ENCODE results near the gene SPRY2.

DNA sequence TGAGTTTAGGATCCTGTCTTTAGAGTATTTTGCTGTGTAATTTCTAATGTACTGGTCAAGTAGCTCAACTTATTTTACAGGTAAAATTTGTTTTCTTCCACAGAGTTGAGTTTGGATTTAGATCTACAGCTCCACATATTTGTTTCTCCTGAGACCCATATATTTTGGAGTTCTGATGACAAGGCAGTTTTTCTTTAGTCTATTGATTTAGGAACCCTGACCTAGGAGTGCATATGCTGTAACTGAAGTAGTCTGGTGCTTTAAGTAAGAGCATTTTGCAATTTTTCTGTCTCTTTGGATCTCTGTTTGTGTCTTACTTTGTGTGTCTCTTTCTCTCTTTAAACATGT, 19.5 kb upstream of the SPRY2 start:
- TF ChIP-seq, protein P1, sequence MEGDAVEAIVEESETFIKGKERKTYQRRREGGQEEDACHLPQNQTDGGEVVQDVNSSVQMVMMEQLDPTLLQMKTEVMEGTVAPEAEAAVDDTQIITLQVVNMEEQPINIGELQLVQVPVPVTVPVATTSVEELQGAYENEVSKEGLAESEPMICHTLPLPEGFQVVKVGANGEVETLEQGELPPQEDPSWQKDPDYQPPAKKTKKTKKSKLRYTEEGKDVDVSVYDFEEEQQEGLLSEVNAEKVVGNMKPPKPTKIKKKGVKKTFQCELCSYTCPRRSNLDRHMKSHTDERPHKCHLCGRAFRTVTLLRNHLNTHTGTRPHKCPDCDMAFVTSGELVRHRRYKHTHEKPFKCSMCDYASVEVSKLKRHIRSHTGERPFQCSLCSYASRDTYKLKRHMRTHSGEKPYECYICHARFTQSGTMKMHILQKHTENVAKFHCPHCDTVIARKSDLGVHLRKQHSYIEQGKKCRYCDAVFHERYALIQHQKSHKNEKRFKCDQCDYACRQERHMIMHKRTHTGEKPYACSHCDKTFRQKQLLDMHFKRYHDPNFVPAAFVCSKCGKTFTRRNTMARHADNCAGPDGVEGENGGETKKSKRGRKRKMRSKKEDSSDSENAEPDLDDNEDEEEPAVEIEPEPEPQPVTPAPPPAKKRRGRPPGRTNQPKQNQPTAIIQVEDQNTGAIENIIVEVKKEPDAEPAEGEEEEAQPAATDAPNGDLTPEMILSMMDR (IDR thresholded peaks at IDR 0.05; ENCODE audit: poor library complexity): no peak
- TF ChIP-seq EZH2phosphoT487 (IDR thresholded peaks at IDR 0.05; ENCODE audit: low read depth, severe bottlenecking, unreplicated experiment) (no peak), EZH2 (IDR thresholded peaks at IDR 0.05; ENCODE audit: borderline replicate concordance) (no peak)
